Activated CD4-positive, CD25-positive, alpha-beta regulatory T cell treated with anti-CD3 and anti-CD28 coated beads, Interleukin-2, amount 50 U/mL, for 72 hours (primary cell): ENCODE measurements around the gene RAB41.
"Not testable (repeated sequence)": the region's sequence is repeated elsewhere in the genome, so short reads cannot be mapped to it uniquely, and the experiment has no call there.

Experiments
- DNase-seq: peaks from one replicate; pipeline ENCODE4 v3.0.0; 2021

The RAB41 gene

GRCh38 chrX:70292788-70293187 is 10.8 kb downstream of the RAB41 start:
- DNase-seq = no peak

- DNase-seq = no peak
These were observed 11.6 kb downstream of the RAB41 start for GRCh38 chrX:70293621-70294020.

GRCh38 chrX:70301716-70302115 is 19.7 kb downstream of the RAB41 start:
- DNase-seq = no peak

- no peak for DNase-seq
These were observed 31.5 kb downstream of the RAB41 start for GRCh38 chrX:70313503-70313902.

GRCh38 chrX:70322784-70323183 is 40.8 kb downstream of the RAB41 start:
- DNase-seq = no peak

GRCh38 chrX:70323628-70324027 is 41.7 kb downstream of the RAB41 start:
- not testable (repeated sequence) for DNase-seq

- DNase-seq = no peak
These were observed 42.4 kb downstream of the RAB41 start for GRCh38 chrX:70324326-70324725.

GRCh38 chrX:70331161-70331560 is 49.2 kb downstream of the RAB41 start:
- DNase-seq = no peak

- no peak for DNase-seq
These were observed 50.6 kb downstream of the RAB41 start for GRCh38 chrX:70332600-70332999.
